ENCODE measurements around the gene MRPL34.
A peak's percentile ranks its signal among the peaks of the same experiment; 100 is the strongest.
"Not testable (repeated sequence)": the region's sequence is repeated elsewhere in the genome, so short reads cannot be mapped to it uniquely, and the experiment has no call there.

The MRPL34 gene

DNA sequence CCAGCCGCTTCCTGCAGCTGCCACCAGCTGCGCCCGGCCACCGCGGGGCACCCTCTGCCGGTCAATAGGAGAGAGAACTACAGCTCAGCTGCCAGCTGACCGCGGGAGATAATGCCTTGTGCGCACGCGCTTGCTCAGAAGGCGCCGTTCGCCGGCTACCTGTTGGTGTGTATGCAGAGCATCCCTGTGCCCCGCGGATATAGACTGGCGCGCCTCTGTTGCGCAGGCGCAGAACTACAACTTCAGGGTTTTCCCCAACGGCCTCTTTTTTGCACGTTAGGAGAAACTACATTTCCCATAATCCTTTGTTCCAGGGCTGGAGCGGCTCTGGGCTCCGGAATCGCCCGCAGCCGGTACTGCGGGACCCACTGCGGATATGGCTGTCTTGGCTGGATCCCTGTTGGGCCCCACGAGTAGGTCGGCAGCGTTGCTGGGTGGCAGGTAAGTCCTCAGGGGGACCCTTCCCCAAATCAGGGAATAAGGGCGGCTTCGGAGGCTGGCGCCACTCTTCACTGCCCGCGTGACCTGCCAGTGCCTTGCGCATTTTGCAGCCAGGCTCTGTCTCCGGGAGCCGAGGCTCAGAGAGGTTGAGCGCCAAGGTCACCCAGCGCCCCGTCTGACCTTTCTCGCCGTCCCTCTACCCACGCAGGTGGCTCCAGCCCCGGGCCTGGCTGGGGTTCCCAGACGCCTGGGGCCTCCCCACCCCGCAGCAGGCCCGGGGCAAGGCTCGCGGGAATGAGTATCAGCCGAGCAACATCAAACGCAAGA lies at the start of gene MRPL34:
Gene MRPL34 (plus strand): TSS at position 356 of the 768 bp plus-strand sequence. CDS start 21 bp downstream, at position 377.
- DNase-seq (ENCODE audit: low read depth): peak; percentile 88

DNA sequence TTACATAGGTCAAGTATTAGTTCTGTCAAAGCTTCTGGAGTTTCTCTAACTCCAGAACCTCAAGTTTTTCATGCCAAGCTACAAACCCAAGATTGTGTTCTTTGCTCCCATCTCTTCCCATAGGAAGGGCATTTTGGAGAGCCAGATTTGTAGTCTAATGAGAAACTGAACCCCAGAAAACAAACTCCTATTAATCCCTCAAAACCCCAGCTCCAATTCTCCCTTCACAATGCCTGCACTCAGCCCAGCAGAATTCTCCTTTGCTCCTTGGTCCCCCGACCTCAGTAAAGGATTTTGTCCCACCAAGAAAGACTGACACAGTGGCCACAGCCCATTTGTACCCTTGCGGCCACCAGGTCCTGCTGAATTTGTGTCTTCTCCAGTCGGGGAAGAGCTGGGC lies 49.5 kb upstream of the MRPL34 start:
- no peak for DNase-seq (ENCODE audit: low read depth)

DNA sequence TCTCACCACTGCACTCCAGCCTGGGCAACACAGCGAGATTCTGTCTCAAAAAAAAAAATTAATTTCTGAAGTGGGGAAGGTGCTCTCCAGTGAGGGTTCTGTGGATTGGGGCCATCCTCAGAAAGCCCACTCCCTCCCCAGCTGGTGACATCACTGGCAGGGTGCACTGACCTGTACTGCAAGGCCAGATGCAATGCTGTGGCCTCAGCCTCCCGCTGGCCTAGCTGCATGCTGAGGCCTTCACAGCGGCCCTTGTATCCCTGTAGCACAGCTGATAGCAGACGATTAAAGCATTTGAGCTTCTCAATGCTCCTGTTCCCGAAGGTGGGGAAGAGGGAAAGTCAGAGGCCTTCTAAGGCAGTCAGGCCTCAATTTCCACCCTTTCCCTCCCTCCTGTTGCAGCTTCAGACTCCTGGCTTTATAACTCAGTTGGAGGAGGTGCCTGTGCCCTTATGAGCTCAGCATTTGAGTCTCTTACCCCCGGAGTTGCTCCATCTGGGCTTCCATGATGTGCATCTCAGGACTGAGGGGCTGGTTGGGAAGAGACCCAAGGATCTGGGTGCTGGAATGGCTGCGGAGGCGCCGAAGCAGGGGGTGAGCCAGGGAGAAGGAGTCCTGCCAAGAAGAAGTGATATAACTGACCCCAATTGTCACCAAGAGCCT lies 46.4 kb upstream of the MRPL34 start:
- DNase-seq (ENCODE audit: low read depth): no peak

DNA sequence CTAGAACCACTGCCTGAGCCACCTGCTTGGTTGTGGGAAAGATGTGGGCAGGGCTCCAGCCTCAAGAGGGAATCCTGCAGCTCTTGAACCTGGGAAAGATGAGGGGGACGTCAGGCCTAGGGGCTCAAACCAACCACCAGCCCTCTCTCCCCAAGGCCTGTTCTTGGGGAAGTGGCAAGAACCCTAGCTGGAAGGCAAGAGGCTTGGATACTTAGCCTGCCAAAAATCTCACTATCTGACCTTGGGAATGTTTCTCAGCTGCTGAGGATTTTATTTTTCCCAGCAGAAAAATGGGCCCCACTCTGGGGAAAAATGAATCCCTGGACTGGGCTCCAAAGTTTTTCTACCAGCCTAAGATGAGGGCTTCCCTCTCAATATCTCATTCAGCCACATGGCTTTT lies 45.7 kb upstream of the MRPL34 start:
- no peak for DNase-seq (ENCODE audit: low read depth)

DNA sequence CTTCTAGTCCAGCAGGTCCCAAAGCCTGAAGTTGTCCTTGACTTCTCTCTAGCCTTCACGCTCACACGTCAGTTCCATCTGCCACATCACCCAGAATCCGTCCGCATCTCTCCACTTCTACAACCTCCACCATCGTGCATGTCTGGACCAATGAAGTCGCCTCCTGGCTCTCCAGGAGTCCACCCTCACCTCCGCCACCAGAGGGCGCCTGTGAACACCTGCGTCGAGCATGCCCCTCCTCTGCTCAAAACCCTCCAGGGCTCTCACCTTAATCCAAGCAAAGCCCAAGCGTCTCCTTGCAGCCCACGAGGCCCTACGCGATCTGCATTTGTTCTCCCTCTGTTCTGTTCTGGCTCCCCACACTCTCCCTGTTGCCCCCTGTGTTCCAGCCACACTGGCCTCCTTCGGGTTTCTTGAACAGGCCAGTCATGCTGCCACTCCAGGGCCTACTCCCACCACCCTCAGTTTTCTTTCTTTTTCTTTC lies 44.8 kb upstream of the MRPL34 start:
- DNase-seq (ENCODE audit: low read depth): peak; percentile 84

DNA sequence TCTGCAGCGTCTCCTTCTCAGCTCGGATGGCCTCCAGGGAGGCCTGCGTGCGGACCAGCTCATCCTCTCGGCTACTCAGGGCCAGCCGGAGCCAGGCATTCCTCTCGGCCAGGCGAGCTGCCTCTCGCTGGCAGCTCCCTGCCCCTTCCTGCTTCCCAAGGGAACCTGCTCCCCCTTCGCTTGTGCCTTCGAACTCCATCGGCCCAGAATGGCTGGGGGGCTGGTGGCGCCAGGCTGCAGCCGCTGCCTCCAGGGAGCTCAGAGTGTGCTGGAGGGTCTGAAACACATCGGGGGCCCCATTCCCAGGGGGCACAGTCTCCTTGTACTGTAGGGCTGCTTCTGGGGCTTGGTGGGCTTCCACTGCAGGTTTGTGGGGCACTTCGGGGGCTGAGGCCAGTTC lies 43.1 kb upstream of the MRPL34 start:
- DNase-seq (ENCODE audit: low read depth): no peak

DNA sequence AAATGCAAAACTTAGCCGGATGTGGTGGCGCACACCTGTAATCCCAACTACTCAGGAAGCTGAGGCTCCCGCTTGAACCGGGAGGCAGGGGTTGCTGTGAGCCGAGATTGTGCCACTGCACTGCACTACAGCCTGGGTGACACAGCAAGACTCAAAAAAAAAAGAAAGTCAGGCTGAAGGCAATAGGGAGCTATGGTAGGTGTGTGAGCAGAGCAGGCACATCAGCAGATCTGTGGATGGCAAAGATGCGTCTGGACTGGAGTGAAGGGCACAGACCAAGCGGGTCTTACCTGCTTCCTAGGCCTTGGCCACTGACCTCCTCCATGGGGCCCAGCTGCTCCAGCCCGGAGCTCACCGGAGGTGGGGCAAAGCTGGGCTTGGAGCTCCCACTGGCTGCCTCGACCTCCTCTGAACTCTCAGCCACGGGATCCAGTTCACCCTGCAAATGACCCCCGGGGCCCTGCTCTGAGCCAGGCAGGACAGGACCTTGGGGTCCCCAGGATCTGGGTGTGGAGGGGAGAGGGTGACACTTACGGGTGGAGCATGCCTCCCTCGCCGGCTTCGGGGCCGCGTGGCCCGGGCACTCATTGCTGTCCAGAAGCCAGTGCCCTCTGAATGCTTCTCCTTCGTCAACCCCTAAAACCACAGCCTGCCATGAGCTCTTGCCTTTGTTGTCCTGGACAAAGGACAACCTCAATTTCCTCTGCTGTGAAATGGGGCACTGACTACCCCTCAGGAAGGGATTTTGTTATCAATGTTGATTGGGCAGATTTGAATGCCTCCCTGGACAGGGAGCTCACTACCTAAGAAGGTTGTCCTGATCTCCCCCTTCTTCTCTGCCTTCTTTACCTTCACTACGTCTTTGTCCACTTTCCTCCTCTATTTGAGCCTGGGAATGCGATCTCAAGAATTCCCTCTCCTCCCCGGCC lies 41.7 kb upstream of the MRPL34 start:
- DNase-seq (ENCODE audit: low read depth): no peak

DNA sequence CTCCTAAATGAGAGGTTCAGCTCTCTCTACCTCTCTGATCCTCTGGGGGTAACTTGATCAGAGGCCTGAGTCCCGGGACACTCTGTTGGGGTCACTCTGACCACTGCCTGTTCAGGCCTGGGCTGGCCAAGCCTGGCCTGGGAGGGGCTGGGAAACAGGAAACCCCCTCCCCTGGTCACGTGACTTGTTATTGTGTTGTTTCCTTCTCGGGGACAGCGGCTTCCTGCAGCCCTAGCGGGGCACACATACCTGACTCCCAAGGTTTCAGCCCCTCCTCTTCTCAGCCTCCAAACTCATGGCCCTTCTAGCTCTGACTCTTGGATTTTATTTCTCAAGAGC lies 41.1 kb upstream of the MRPL34 start, which contains the start of gene USHBP1:
Gene USHBP1 (minus strand): TSS at position 105 of the 339 bp plus-strand sequence. CDS start 446 bp downstream, outside the sequence.
- DNase-seq (ENCODE audit: low read depth): no peak

DNA sequence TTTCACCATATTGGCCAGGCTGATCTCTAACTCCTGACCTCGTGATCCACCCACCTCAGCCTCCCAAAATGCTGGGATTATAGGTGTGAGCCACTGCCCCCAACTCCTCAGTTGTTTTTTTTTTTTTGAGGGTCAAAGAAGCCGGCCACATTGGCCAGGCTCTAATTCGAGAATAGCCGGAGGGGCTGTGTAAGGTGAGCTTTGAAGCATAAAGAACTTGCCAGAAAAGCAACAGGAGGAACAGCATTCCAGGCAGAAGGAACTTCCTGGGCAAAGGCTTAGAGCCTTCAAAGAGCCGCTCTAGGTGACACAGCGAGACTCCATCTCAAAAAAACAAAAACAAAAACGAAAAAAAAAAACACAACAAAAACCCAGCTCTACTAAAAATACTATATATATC lies 39.6 kb upstream of the MRPL34 start:
- no peak for DNase-seq (ENCODE audit: low read depth)

DNA sequence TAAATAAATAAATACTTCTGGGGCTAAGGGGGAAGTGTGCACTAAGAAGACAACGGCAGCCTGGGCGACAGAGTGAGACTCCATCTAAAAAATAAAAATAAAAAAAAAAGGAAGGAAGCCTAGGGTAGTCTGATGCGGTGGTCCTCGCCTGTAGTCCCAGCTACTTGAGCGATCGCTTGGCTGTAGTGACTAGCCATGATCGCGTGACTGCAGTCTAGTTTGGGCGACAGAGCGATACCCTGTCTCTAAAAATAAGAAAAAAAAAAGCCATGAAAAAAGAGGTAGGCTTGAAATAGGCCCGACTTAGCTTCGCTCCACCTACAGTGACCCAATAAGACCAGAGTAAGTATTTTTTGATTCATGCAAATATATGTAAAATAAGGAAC lies 39.1 kb upstream of the MRPL34 start:
- DNase-seq (ENCODE audit: low read depth): no peak

DNA sequence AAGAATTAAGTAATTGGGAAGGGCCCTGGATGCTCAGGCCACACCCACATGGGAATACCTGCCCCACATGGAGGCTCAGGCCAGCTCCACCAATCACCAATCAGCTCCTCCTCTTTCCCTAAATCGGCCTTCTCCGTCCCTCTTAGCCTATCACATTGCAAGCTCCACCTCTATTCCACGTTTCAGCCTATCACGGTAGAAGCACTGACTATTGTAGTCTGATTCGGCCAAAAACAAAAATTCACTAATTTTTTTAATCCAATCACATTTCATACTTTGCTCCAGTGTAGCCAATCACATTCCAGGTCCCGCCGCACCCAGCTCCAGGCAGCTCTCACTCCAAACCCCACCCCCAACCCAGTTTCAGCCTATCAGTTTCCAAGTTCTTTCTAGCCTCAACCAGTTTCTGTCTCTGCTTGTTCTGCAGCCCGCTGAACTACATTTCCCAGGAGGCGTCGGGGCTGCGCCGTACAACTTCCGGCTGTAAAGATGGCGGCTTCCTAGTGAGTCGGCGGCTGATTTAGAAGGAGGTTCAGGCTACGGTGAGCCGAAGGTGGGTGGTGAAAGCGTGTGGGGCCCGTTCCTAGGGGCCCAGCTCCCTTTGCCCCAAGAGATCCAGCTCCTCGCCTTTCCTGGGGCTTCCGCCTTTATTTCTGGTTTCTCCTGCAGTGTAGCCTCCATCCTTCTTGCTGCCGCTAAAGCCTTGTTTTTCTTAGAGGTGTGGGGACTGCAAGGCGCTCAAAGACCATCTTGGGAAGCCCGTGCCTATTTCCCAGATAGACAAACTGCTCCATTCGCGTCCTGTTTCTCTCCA lies 38.5 kb upstream of the MRPL34 start, which contains the start of gene BABAM1:
Gene BABAM1 (plus strand): TSS at position 469 of the 814 bp plus-strand sequence. CDS start 1,364 bp downstream, outside the sequence.
- peak; percentile 92 for DNase-seq (ENCODE audit: low read depth)

DNA sequence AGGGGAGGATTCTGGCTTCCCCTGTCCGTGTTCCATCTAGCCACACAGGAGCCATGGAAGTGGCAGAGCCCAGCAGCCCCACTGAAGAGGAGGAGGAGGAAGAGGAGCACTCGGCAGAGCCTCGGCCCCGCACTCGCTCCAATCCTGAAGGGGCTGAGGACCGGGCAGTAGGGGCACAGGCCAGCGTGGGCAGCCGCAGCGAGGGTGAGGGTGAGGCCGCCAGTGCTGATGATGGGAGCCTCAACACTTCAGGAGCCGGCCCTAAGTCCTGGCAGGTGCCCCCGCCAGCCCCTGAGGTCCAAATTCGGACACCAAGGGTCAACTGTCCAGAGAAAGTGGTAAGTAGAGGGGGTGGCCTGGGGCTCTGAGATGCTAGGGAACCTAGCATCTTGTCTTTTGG lies 36.9 kb upstream of the MRPL34 start:
- DNase-seq (ENCODE audit: low read depth): no peak

DNA sequence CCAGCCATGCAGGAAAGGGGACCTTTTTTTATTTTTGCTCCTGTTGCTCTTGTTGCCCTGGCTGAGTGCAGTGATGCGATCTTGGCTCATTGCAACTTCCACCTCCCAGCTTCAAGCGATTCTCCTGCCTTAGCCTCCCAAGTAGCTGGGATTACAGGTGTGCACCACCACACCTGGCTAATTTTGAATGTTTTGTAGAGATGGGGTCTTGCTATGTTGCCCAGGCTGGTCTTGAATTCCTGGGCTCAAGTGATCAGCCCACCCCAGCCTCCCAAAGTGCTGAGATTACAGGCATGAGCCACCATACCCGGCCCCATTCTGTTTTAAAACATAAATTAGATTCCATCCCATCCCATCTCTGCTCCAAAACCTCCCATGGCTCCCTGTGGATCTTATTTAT lies 30.8 kb upstream of the MRPL34 start:
- not testable (repeated sequence) for DNase-seq (ENCODE audit: low read depth)

DNA sequence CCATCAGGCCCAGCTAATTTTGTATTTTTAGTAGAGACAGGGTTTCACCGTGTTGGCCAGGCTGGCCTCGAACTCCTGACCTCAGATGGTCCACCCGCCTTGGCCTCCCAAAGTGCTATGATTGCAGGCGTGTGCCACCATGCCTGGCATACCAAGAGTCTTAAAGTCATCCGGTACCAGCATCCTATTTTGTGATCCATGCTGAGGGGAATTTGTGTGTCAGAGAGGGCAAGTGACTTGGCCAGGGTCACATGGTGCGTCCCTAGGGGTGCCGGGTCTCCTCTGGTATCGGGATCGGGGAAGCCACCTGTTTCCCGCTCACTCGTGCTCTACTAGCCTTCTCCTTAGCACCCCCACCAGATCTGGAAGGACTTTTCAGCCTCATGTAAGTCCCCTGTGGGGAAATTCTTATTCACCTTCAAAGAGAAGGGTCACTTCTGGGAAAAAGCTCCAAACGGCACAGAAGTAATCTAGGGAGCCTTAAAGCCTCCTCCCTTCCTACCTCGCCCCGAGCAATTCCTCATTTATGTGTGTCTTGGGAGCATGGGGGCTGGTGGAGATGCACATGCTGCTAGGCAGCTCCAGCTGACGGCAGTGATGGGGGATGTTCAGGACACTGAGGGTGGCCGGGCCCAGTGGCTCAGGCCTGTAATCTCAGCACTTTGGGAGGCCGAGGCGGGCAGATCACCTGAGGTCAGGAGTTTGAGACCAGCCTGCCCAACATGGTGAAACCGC lies 30.1 kb upstream of the MRPL34 start:
- DNase-seq (ENCODE audit: low read depth): no peak

DNA sequence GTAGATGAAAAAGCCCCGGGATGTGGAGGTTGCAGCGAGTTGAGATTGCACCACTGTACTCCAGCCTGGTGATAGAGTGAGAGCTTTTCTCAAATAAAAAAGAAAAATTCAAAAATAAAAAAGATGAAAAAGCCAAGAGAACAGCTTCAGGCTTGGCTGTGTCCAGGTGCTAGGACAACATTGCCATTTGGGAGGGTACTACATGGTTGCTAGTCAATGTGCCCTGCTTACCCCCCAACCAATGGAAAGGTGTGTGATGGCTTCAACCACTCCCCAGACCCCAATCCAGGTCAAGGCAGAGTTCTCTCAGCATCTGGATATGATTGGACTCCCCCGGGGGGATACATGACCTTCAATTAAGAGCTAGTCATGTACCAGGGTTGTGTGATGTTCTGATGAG lies 26.2 kb upstream of the MRPL34 start:
- DNase-seq (ENCODE audit: low read depth): no peak

DNA sequence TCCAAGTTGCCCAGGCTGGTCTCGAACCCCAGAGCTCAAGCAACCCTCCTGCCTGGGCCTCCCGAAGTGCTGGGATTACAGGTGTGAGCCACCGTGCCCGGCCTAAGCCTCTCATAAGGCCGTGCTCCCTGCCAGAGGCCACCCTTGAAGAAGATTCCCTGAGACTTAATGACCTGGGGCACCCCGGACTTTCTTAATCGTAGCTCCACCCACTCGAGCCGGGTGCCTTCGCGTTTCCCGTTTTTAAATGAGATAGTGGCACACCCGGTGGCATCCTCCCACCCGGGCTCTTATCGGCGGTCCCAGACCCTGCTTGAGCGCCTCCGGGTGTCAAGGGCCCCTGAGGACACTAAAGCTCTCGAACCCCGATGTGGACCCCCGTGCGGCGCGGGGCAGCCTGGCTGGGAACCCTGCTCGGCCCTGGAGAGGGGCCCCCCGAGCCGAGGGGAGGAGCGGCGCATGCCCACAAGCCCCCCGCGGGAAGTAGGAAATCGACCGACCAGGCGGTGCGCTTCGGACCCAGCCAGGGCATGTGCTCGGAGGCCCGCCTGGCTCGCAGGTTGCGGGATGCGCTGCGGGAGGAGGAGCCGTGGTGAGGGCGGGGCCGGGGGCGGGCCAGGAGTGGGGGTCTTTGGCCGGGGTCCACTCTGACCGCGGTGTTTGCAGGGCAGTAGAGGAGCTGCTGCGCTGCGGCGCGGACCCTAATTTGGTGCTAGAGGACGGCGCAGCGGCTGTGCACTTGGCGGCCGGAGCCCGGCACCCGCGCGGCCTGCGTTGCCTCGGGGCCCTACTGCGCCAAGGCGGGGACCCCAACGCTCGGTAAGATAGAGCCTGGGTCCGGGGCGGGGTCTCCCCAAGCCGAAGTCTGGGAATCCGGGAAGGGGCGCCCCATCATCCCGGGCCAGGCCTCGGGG lies 24.0 kb upstream of the MRPL34 start, which contains the start of gene ANKLE1:
Gene ANKLE1 (plus strand): TSS at position 511 of the 914 bp plus-strand sequence. CDS start 20 bp downstream, at position 531.
- DNase-seq (ENCODE audit: low read depth): no peak

DNA sequence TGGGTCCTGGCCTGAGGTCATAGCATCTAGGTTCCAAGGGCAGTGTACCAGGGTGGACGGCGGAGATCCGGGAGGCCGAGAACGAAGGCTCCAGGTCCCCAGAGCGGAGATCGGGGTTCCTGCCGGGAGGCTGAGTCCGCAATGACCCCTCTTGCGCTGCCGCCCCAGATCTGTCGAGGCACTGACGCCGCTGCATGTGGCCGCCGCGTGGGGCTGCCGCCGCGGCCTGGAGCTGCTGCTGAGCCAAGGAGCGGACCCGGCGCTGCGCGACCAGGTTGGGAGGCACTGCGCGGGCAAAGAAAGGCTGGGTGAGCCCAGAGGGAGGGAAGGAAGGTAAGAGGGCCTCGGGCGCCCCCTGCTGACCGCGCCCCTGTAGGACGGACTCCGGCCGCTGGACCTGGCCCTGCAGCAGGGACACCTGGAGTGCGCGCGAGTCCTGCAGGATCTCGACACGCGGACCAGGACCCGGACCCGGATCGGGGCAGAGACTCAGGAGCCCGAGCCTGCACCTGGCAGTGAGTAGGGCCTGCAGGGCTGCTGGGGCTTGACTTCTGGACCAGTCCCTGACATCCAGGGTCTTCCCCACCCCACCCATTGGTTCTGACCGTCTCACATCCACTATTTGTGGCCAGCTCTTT lies 23.1 kb upstream of the MRPL34 start:
- DNase-seq (ENCODE audit: low read depth): peak; percentile 65

DNA sequence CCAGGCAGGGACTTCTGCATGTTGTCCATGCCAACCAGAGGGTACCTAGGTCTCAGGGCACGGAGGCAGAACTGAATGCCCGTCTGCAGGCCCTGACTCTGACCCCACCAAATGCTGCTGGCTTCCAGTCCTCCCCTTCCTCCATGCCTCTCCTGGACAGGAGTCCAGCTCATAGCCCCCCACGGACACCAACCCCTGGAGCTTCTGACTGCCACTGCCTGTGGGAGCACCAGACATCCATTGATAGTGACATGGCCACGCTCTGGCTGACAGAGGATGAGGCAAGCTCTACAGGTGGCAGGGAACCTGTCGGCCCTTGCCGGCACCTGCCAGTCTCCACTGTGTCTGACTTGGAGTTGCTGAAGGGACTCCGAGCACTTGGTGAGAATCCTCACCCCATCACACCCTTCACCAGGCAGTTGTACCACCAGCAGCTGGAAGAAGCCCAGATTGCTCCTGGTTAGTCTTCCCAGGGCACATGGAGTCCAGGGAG lies 22.1 kb upstream of the MRPL34 start:
- DNase-seq (ENCODE audit: low read depth): no peak

Measured in stimulated activated CD4-positive, alpha-beta T cell treated with anti-CD3 and anti-CD28 coated beads, Interleukin-2, amount 100 ng/mL, for 4 hours (primary cell).